ENCODE measurements around the gene PLCB2. TPM values are rescaled to one million over a fixed set of nuclear protein-coding genes. Genes with fewer than 3 reads are reported as not detected.

Gene PLCB2
- total and polyA plus RNA-seq, 2 experiments from 2014 or later = 9.5 to 13.8 TPM

DNA sequence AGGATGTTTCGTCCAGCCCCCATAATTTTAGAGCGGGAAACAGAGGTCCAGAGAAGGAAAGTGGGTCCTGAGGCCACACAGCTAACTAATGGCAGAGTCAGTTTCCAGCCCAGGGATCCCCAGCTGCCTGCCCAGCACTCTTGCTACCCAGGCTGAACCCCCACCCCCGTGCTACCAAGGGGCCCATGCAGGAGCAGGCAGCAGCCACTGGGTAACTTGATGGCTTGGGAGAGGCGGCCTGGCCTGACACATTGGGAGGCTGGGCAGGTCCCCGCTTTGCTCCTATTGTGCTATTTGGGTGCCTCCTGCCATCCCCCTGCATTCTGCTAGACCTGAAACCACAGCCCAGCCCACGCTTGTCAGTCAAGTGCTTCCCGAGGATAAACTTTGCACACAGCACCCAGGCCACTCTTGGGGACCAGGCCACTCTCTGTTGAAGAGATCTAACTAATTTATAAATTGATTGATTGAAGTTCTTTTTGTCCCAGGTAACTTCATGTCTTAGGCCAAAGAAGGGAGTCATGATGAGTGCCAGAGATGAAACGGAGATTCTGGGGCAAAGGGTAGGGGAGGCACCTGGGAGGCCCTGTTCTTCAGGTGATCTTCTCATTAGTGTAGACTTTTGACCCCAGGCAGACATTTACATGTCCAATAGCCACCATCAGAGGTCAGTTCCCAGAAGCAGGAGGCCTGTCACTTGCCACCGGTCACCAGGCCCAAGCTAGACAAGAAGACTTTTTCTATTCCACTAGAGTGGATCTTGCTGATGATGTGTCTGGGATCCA is 61.9 kb downstream of the PLCB2 start:
- H3K4me3 Mint-ChIP-seq = no peak overlapping the region; the same call in 2 of the 3 replicates
- no peaks in the 10 kb centered on the region for H3K79me2 ChIP-seq (replicated peaks; ENCODE audit: insufficient read depth)

DNA sequence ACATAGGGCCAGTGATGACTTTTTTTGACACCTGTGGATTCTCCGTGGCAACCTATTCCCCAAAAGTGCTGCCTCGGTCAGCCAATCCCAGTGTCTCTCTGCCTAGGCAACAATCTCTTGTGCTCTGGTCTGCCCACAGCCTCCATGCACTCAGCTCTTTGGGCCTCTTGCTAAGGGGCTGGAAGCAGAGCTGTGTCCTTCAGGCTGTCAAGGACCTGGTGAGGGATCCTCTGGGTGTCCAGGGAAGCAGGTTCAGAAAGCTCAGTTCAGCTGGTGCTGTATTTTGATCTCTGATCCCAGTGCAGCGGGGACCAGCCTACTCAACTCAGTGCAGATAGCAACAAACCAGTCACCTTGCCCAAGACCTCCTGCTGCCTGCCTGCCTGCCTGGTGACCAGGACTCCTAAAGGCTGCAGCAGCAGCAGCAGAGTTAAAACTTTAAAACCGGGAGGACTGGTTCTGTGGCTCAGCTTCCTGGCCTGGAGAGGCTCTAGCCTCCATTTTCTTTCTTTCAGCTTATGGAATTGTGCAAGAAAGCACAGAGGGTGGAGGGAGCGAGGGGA is 62.7 kb downstream of the PLCB2 start:
- Mint-ChIP-seq H3K4me3 (no peak overlapping the region), H3K9me3 (no peaks in the 10 kb centered on the region), H3K36me3 (ENCODE audit: low read depth) (no peaks in the 10 kb centered on the region), H3K4me1 (peaks cover 17% of the 10 kb centered on the region), H3K27ac (no peak overlapping the region; the same call in 1 of the 2 replicates), H3K27me3 (ENCODE audit: insufficient read depth, low read depth, poor library complexity) (peaks cover 18% of the 10 kb centered on the region)
- peak overlapping the region; percentile 78 for H2AFZ ChIP-seq
- H3K27ac ChIP-seq (ENCODE audit: low read depth) = no peak overlapping the region
- no peaks in the 10 kb centered on the region for H4K20me1 ChIP-seq (replicated peaks; ENCODE audit: insufficient read depth)
- no peaks in the 10 kb centered on the region for H3K9me2 ChIP-seq (ENCODE audit: insufficient read depth)
- H3K4me2 ChIP-seq = peak overlapping the region; percentile 16; the same call in 1 of the 2 replicates
- no peak overlapping the region for H3K4me3 ChIP-seq
- H3K36me3 ChIP-seq (ENCODE audit: insufficient read depth) = no peaks in the 10 kb centered on the region
- peak; percentile 41 for DNase-seq (ENCODE audit: low spot score)
- H3K79me2 ChIP-seq (replicated peaks; ENCODE audit: insufficient read depth) = no peaks in the 10 kb centered on the region
- H3K27me3 ChIP-seq (ENCODE audit: insufficient read depth) = no peaks in the 10 kb centered on the region
- TF ChIP-seq, protein P1, sequence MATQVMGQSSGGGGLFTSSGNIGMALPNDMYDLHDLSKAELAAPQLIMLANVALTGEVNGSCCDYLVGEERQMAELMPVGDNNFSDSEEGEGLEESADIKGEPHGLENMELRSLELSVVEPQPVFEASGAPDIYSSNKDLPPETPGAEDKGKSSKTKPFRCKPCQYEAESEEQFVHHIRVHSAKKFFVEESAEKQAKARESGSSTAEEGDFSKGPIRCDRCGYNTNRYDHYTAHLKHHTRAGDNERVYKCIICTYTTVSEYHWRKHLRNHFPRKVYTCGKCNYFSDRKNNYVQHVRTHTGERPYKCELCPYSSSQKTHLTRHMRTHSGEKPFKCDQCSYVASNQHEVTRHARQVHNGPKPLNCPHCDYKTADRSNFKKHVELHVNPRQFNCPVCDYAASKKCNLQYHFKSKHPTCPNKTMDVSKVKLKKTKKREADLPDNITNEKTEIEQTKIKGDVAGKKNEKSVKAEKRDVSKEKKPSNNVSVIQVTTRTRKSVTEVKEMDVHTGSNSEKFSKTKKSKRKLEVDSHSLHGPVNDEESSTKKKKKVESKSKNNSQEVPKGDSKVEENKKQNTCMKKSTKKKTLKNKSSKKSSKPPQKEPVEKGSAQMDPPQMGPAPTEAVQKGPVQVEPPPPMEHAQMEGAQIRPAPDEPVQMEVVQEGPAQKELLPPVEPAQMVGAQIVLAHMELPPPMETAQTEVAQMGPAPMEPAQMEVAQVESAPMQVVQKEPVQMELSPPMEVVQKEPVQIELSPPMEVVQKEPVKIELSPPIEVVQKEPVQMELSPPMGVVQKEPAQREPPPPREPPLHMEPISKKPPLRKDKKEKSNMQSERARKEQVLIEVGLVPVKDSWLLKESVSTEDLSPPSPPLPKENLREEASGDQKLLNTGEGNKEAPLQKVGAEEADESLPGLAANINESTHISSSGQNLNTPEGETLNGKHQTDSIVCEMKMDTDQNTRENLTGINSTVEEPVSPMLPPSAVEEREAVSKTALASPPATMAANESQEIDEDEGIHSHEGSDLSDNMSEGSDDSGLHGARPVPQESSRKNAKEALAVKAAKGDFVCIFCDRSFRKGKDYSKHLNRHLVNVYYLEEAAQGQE (IDR thresholded peaks at IDR 0.05; ENCODE audit: unreplicated experiment) = no peak
- TF ChIP-seq, protein P2, sequence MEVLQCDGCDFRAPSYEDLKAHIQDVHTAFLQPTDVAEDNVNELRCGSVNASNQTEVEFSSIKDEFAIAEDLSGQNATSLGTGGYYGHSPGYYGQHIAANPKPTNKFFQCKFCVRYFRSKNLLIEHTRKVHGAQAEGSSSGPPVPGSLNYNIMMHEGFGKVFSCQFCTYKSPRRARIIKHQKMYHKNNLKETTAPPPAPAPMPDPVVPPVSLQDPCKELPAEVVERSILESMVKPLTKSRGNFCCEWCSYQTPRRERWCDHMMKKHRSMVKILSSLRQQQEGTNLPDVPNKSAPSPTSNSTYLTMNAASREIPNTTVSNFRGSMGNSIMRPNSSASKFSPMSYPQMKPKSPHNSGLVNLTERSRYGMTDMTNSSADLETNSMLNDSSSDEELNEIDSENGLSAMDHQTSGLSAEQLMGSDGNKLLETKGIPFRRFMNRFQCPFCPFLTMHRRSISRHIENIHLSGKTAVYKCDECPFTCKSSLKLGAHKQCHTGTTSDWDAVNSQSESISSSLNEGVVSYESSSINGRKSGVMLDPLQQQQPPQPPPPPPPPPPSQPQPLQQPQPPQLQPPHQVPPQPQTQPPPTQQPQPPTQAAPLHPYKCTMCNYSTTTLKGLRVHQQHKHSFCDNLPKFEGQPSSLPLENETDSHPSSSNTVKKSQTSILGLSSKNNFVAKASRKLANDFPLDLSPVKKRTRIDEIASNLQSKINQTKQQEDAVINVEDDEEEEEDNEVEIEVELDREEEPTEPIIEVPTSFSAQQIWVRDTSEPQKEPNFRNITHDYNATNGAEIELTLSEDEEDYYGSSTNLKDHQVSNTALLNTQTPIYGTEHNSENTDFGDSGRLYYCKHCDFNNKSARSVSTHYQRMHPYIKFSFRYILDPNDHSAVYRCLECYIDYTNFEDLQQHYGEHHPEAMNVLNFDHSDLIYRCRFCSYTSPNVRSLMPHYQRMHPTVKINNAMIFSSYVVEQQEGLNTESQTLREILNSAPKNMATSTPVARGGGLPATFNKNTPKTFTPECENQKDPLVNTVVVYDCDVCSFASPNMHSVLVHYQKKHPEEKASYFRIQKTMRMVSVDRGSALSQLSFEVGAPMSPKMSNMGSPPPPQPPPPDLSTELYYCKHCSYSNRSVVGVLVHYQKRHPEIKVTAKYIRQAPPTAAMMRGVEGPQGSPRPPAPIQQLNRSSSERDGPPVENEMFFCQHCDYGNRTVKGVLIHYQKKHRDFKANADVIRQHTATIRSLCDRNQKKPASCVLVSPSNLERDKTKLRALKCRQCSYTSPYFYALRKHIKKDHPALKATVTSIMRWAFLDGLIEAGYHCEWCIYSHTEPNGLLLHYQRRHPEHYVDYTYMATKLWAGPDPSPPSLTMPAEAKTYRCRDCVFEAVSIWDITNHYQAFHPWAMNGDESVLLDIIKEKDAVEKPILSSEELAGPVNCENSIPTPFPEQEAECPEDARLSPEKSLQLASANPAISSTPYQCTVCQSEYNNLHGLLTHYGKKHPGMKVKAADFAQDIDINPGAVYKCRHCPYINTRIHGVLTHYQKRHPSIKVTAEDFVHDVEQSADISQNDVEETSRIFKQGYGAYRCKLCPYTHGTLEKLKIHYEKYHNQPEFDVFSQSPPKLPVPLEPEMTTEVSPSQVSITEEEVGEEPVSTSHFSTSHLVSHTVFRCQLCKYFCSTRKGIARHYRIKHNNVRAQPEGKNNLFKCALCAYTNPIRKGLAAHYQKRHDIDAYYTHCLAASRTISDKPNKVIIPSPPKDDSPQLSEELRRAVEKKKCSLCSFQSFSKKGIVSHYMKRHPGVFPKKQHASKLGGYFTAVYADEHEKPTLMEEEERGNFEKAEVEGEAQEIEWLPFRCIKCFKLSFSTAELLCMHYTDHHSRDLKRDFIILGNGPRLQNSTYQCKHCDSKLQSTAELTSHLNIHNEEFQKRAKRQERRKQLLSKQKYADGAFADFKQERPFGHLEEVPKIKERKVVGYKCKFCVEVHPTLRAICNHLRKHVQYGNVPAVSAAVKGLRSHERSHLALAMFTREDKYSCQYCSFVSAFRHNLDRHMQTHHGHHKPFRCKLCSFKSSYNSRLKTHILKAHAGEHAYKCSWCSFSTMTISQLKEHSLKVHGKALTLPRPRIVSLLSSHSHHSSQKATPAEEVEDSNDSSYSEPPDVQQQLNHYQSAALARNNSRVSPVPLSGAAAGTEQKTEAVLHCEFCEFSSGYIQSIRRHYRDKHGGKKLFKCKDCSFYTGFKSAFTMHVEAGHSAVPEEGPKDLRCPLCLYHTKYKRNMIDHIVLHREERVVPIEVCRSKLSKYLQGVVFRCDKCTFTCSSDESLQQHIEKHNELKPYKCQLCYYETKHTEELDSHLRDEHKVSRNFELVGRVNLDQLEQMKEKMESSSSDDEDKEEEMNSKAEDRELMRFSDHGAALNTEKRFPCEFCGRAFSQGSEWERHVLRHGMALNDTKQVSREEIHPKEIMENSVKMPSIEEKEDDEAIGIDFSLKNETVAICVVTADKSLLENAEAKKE (CRISPR knock-in tag; IDR thresholded peaks at IDR 0.05) = no peak
- TF ChIP-seq STAT1 (IDR thresholded peaks at IDR 0.05; ENCODE audit: unreplicated experiment) (no peak), ZNF114 (CRISPR knock-in tag; IDR thresholded peaks at IDR 0.05) (no peak), EZH2 (IDR thresholded peaks at IDR 0.05; ENCODE audit: low read depth, unreplicated experiment) (no peak), CREB1 (CRISPR knock-in tag; IDR thresholded peaks at IDR 0.05; ENCODE audit: low read depth) (no peak)
- H3K4me1 ChIP-seq (ENCODE audit: insufficient read depth) = peaks cover 3% of the 10 kb centered on the region; the same call in 1 of the 2 replicates
- no peaks in the 10 kb centered on the region for H3F3A ChIP-seq (replicated peaks; ENCODE audit: low read depth)
- ATAC-seq = peak; percentile 55

More for the DNA sequence above, 61.9 kb downstream of the PLCB2 start:
- Histone ChIP-seq H4K20me1 (replicated peaks; ENCODE audit: insufficient read depth) (no peaks in the 10 kb centered on the region), H3K36me3 (ENCODE audit: insufficient read depth) (no peaks in the 10 kb centered on the region), H3K4me1 (ENCODE audit: insufficient read depth) (peaks cover 3% of the 10 kb centered on the region; the same call in 1 of the 2 replicates), H3K27ac (ENCODE audit: low read depth) (no peak overlapping the region), H3K9me2 (ENCODE audit: insufficient read depth) (no peaks in the 10 kb centered on the region), H3K27me3 (ENCODE audit: insufficient read depth) (peaks cover 7% of the 10 kb centered on the region), H3K4me2 (no peak overlapping the region), H2AFZ (peak overlapping the region; percentile 78), H3F3A (replicated peaks; ENCODE audit: low read depth) (0 out of 2 replicates have a peak, but pooled peaks cover 2% of the 10 kb centered on the region), H3K4me3 (no peak overlapping the region)
- Mint-ChIP-seq H3K4me1 (peaks cover 19% of the 10 kb centered on the region), H3K9me3 (no peaks in the 10 kb centered on the region), H3K36me3 (ENCODE audit: low read depth) (no peaks in the 10 kb centered on the region), H3K27me3 (ENCODE audit: insufficient read depth, low read depth, poor library complexity) (peaks cover 20% of the 10 kb centered on the region), H3K27ac (no peak overlapping the region)
- no peak for DNase-seq (ENCODE audit: low spot score)
- TF ChIP-seq JUNB (IDR thresholded peaks at IDR 0.05; ENCODE audit: unreplicated experiment) (no peak), ZNF331 (CRISPR knock-in tag; IDR thresholded peaks at IDR 0.05; ENCODE audit: low read depth) (no peak)
- peak; percentile 46 for ATAC-seq

All from GM23338 (cell line).